Gastrocnemius medialis (tissue), 4 donors: ENCODE measurements around the gene DYRK1A.

Experiments
- CTCF ChIP-seq, 5 experiments: fragments of 450-650 bp in 3 of 5; fragments of 200-600 bp in 2 of 5; sonication (generic) in 2 of 5; IDR thresholded peaks in 4 of 5; conservative IDR thresholded peaks in 1 of 5; 1 replicate in 4 of 5; 2 replicates in 1 of 5; pipeline ENCODE4 v1.5.1; 2016 to 2019; ENCODE audit warnings: antibody characterized with exemption in 5 of 5, mild to moderate bottlenecking in 3 of 5, moderate library complexity in 3 of 5
- POLR2A ChIP-seq, 2 donors: fragments of 450-650 bp; IDR thresholded peaks; one replicate each; pipeline ENCODE4 v1.6.1; 2017; ENCODE audit warnings: antibody characterized with exemption in 2 of 2, mild to moderate bottlenecking in 2 of 2, moderate library complexity in 2 of 2

- TF ChIP-seq CTCF (IDR thresholded peaks at IDR 0.05 in 4 of 5, conservative IDR thresholded peaks at IDR 0.05 in 1 of 5) (no peak), POLR2A (IDR thresholded peaks at IDR 0.05) (no peak)
Observed at GRCh38 chr21:37425001-37425400, 58.4 kb downstream of the DYRK1A start.
